HEK293 (cell line): ENCODE measurements around the gene WAC.
A peak's percentile ranks its signal among the peaks of the same experiment; 100 is the strongest.
"Not testable (repeated sequence)": the region's sequence is repeated elsewhere in the genome, so short reads cannot be mapped to it uniquely, and the experiment has no call there.

Experiments used
- CTCF ChIA-PET: fragments of 350-600 bp; formaldehyde crosslinking; extraction: SDS; loops from one replicate; lab custom pipeline; 2021; ENCODE audit warnings: antibody characterized with exemption; lab: Yijun Ruan, JAX
- POLR2A ChIA-PET: fragments of 300-600 bp; formaldehyde crosslinking; extraction: SDS; loops from one replicate; lab custom pipeline; 2020; ENCODE audit warnings: antibody characterized with exemption, inconsistent platforms; lab: Yijun Ruan, JAX
- H3K27ac ChIP-seq: fragments of 200-500 bp; sonication (Bioruptor generic); 2 replicates; pipeline ENCODE4 v1.5.1; 2014; ENCODE audit warnings: low read depth, low read length, control low read depth, inconsistent platforms; ENCODE audit errors: extremely low read depth
- H3K36me3 ChIP-seq, 2 experiments: fragments of 200-500 bp in 1 of 2; sonication (Bioruptor generic) in 1 of 2; 1 replicate in 1 of 2; 2 replicates in 1 of 2; pipeline ENCODE4 v1.5.1; 2014 to 2017; ENCODE audit warnings: inconsistent platforms in 2 of 2, low read length in 2 of 2; ENCODE audit not compliant: control insufficient read depth in 2 of 2, insufficient read depth in 1 of 2
- H3K4me1 ChIP-seq: fragments of 200-500 bp; sonication (Bioruptor generic); 2 replicates; pipeline ENCODE4 v1.5.1; 2014; ENCODE audit warnings: mild to moderate bottlenecking, low read length, inconsistent platforms; ENCODE audit not compliant: control insufficient read depth, insufficient read depth
- H3K4me3 ChIP-seq: 2 replicates; pipeline ENCODE4 v1.5.1; 2011; ENCODE audit warnings: low read depth, mild to moderate bottlenecking, control low read depth, low read length, moderate library complexity
- H3K9me3 ChIP-seq: fragments of 200-500 bp; sonication (Bioruptor generic); 2 replicates; pipeline ENCODE4 v1.5.1; 2014; ENCODE audit warnings: low read depth, low read length, inconsistent platforms; ENCODE audit not compliant: control insufficient read depth, insufficient read depth
- BCL11A ChIP-seq: fragments of 450-650 bp; formaldehyde crosslinking; IDR thresholded peaks from 2 replicates; pipeline ENCODE4 v1.5.1; 2016; ENCODE audit warnings: low read depth, missing biosample characterization, missing genetic modification characterization
- GLIS2 ChIP-seq: fragments of 450-650 bp; formaldehyde crosslinking; IDR thresholded peaks from 2 replicates; pipeline ENCODE4 v1.5.1; 2016; ENCODE audit warnings: missing biosample characterization, missing genetic modification characterization
- HOXD13 ChIP-seq: sonication (generic); formaldehyde crosslinking; IDR thresholded peaks from 2 replicates; pipeline ENCODE4 v1.8.0; 2022; ENCODE audit warnings: missing genetic modification reagents, borderline replicate concordance
- IKZF3 ChIP-seq: fragments of 450-650 bp; IDR thresholded peaks from 2 replicates; pipeline ENCODE4 v1.5.0; 2018; ENCODE audit warnings: missing biosample characterization, mild to moderate bottlenecking, missing genetic modification characterization, moderate library complexity
- KLF9 ChIP-seq: fragments of 450-650 bp; formaldehyde crosslinking; IDR thresholded peaks from 2 replicates; pipeline ENCODE4 v1.5.1; 2016; ENCODE audit warnings: missing biosample characterization, missing genetic modification characterization, low read depth
- OSR2 ChIP-seq: fragments of 450-650 bp; formaldehyde crosslinking; IDR thresholded peaks from 2 replicates; pipeline ENCODE4 v1.5.1; 2016; ENCODE audit warnings: missing biosample characterization, missing genetic modification characterization
- OVOL3 ChIP-seq: fragments of 450-650 bp; formaldehyde crosslinking; IDR thresholded peaks from 2 replicates; pipeline ENCODE4 v1.5.1; 2016; ENCODE audit warnings: missing biosample characterization, missing genetic modification characterization
- TCF7L2 ChIP-seq: IDR thresholded peaks from 2 replicates; pipeline ENCODE4 v1.6.1; 2011; ENCODE audit warnings: low read depth, mild to moderate bottlenecking, inconsistent platforms, low read length, moderate library complexity, borderline replicate concordance
- ZFP3 ChIP-seq: fragments of 450-650 bp; formaldehyde crosslinking; IDR thresholded peaks from 2 replicates; pipeline ENCODE4 v1.5.1; 2016; ENCODE audit warnings: low read depth, missing biosample characterization, missing genetic modification characterization
- ZNF112 ChIP-seq: fragments of 450-650 bp; formaldehyde crosslinking; IDR thresholded peaks from 2 replicates; pipeline ENCODE4 v1.5.0; 2017; ENCODE audit warnings: missing biosample characterization, missing genetic modification characterization
- ZNF138 ChIP-seq: fragments of 450-650 bp; formaldehyde crosslinking; IDR thresholded peaks from 2 replicates; pipeline ENCODE4 v1.5.1; 2016; ENCODE audit warnings: missing biosample characterization, missing genetic modification characterization, borderline replicate concordance
- ZNF146 ChIP-seq: fragments of 450-650 bp; formaldehyde crosslinking; IDR thresholded peaks from 2 replicates; pipeline ENCODE4 v1.5.1; 2016; ENCODE audit warnings: missing biosample characterization, missing genetic modification characterization
- ZNF16 ChIP-seq: fragments of 450-650 bp; formaldehyde crosslinking; IDR thresholded peaks from 2 replicates; pipeline ENCODE4 v1.5.1; 2016; ENCODE audit warnings: low read depth, missing biosample characterization, missing genetic modification characterization
- ZNF175 ChIP-seq: fragments of 450-650 bp; formaldehyde crosslinking; IDR thresholded peaks from 2 replicates; pipeline ENCODE4 v1.5.1; 2016; ENCODE audit warnings: missing biosample characterization, missing genetic modification characterization
- ZNF184 ChIP-seq: fragments of 450-650 bp; IDR thresholded peaks from 2 replicates; pipeline ENCODE4 v1.5.1; 2018; ENCODE audit warnings: missing biosample characterization, mild to moderate bottlenecking, missing genetic modification characterization
- ZNF19 ChIP-seq: fragments of 450-650 bp; formaldehyde crosslinking; IDR thresholded peaks from 2 replicates; pipeline ENCODE4; 2016; ENCODE audit warnings: missing biosample characterization, missing genetic modification characterization, low read depth
- ZNF2 ChIP-seq: fragments of 450-650 bp; formaldehyde crosslinking; IDR thresholded peaks from 2 replicates; pipeline ENCODE4 v1.5.1; 2016; ENCODE audit warnings: missing biosample characterization, missing genetic modification characterization
- ZNF202 ChIP-seq: fragments of 450-650 bp; formaldehyde crosslinking; IDR thresholded peaks from 2 replicates; pipeline ENCODE4 v1.5.1; 2016; ENCODE audit warnings: missing biosample characterization, missing genetic modification characterization, borderline replicate concordance
- ZNF366 ChIP-seq: fragments of 450-650 bp; formaldehyde crosslinking; conservative IDR thresholded peaks from 2 replicates; pipeline ENCODE4 v1.5.1; 2016; ENCODE audit warnings: missing biosample characterization, missing genetic modification characterization
- ZNF423 ChIP-seq: fragments of 450-650 bp; formaldehyde crosslinking; IDR thresholded peaks from 2 replicates; pipeline ENCODE4 v1.5.1; 2016; ENCODE audit warnings: missing biosample characterization, missing genetic modification characterization
- ZNF426 ChIP-seq: fragments of 450-650 bp; formaldehyde crosslinking; IDR thresholded peaks from 2 replicates; pipeline ENCODE4 v1.5.1; 2017; ENCODE audit warnings: missing biosample characterization, missing genetic modification characterization, mild to moderate bottlenecking, inconsistent platforms, moderate library complexity
- ZNF521 ChIP-seq: fragments of 450-650 bp; formaldehyde crosslinking; IDR thresholded peaks from 2 replicates; pipeline ENCODE4 v1.5.1; 2017; ENCODE audit warnings: missing biosample characterization, mild to moderate bottlenecking, missing genetic modification characterization
- ZNF530 ChIP-seq: fragments of 450-650 bp; formaldehyde crosslinking; IDR thresholded peaks from 2 replicates; pipeline ENCODE4 v1.5.1; 2016; ENCODE audit warnings: low read depth, missing biosample characterization, missing genetic modification characterization
- ZNF600 ChIP-seq: fragments of 450-650 bp; formaldehyde crosslinking; IDR thresholded peaks from 2 replicates; pipeline ENCODE4 v1.5.1; 2016; ENCODE audit warnings: missing biosample characterization, missing genetic modification characterization
- ZNF707 ChIP-seq: fragments of 450-650 bp; formaldehyde crosslinking; IDR thresholded peaks from 2 replicates; pipeline ENCODE4 v1.5.1; 2016; ENCODE audit warnings: missing biosample characterization, missing genetic modification characterization
- ZNF76 ChIP-seq: fragments of 450-650 bp; formaldehyde crosslinking; IDR thresholded peaks from 2 replicates; pipeline ENCODE4; 2016; ENCODE audit warnings: low read depth, missing biosample characterization, missing genetic modification characterization, borderline replicate concordance
- ZNF830 ChIP-seq: fragments of 450-650 bp; IDR thresholded peaks from 2 replicates; pipeline ENCODE4 v1.5.0; 2018; ENCODE audit warnings: missing biosample characterization, missing genetic modification characterization, low read depth, mild to moderate bottlenecking, moderate library complexity
- ZNF843 ChIP-seq: fragments of 450-650 bp; formaldehyde crosslinking; IDR thresholded peaks from 2 replicates; pipeline ENCODE4 v1.5.1; 2016; ENCODE audit warnings: missing biosample characterization, missing genetic modification characterization
- TF ChIP-seq, protein P1 (sequence below): fragments of 450-650 bp; formaldehyde crosslinking; IDR thresholded peaks from 2 replicates; pipeline ENCODE4 v1.5.1; 2016; ENCODE audit warnings: missing biosample characterization, missing genetic modification characterization

The WAC gene

DNA sequence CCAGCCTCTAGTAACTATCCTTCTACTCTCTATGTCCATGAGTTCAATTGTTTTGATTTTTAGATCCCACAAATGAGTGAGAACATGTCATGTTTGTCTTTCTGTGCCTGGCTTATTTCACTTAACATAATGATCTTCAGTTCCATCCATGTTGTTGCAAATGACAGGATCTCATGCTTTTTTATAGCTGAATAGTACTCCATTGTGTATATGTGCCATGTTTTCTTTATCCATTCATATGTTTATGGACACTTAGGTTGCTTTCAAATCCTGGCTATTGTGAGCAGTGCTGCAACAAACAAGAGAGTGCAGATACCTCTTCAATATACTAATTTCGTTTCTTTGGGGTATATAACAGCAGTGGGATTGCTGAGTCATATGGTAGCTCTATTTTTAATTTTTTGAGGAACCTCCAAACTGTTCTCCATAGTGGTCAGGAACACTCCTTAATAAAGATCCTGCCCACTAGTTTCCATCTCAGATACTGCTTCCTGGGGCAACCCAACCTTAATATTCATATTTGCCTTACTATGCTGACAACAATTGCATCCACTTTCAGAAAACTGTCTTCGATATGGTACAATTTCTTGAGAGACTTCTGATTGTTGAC lies 42.6 kb upstream of the WAC start:
- H3K9me3 ChIP-seq, H3K27ac ChIP-seq, H3K36me3 ChIP-seq, POLR2A ChIA-PET, H3K4me3 ChIP-seq, H3K4me1 ChIP-seq: not testable (repeated sequence)
- peak; percentile 56 for TF ChIP-seq ZNF146 (tag by site-specific recombination)
- CTCF ChIA-PET, result interaction anchor here (0.5 kb wide), 1 partner anchor 45 kb away, joined by 3 read pairs; no protein-coding TSS in a partner anchor

GRCh38 chr10:28492116-28492920 lies 40.6 kb upstream of the WAC start:
- ChIA-PET CTCF (no interaction called here), POLR2A (interaction anchor here (1.5 kb wide), 1 partner anchor 40 kb away, joined by 4 read pairs; the partner anchor contains the start of gene WAC)
- no peaks in the 10 kb centered on the region for H3K36me3 ChIP-seq
- no peak overlapping the region for H3K4me3 ChIP-seq
- no peaks in the 10 kb centered on the region for H3K4me1 ChIP-seq
- H3K9me3 ChIP-seq, result no peaks in the 10 kb centered on the region
- H3K27ac ChIP-seq, result no peak overlapping the region
- TF ChIP-seq ZNF521 (tag by site-specific recombination), result no peak
- no peak for TF ChIP-seq OSR2
- no peak for TF ChIP-seq ZNF184 (tag by site-specific recombination)
- TF ChIP-seq, protein P1, sequence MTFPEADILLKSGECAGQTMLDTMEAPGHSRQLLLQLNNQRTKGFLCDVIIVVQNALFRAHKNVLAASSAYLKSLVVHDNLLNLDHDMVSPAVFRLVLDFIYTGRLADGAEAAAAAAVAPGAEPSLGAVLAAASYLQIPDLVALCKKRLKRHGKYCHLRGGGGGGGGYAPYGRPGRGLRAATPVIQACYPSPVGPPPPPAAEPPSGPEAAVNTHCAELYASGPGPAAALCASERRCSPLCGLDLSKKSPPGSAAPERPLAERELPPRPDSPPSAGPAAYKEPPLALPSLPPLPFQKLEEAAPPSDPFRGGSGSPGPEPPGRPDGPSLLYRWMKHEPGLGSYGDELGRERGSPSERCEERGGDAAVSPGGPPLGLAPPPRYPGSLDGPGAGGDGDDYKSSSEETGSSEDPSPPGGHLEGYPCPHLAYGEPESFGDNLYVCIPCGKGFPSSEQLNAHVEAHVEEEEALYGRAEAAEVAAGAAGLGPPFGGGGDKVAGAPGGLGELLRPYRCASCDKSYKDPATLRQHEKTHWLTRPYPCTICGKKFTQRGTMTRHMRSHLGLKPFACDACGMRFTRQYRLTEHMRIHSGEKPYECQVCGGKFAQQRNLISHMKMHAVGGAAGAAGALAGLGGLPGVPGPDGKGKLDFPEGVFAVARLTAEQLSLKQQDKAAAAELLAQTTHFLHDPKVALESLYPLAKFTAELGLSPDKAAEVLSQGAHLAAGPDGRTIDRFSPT, result no peak
- TF ChIP-seq ZNF843 (tag by site-specific recombination), result no peak
- TF ChIP-seq ZNF423 (tag by site-specific recombination), result no peak
- TF ChIP-seq ZNF76, result no peak
- no peak for TF ChIP-seq ZNF202 (tag by site-specific recombination)
- TF ChIP-seq ZNF112 (tag by site-specific recombination), result no peak
- no peak for TF ChIP-seq ZNF600
- TF ChIP-seq HOXD13, result no peak
- no peak for TF ChIP-seq OVOL3 (tag by site-specific recombination)
- no peak for TF ChIP-seq TCF7L2
- TF ChIP-seq ZNF2, result no peak
- TF ChIP-seq ZNF830 (tag by site-specific recombination), result no peak
- no peak for TF ChIP-seq BCL11A
- no peak for TF ChIP-seq ZNF19 (tag by site-specific recombination)
- no peak for TF ChIP-seq GLIS2
- TF ChIP-seq ZNF530 (tag by site-specific recombination), result no peak
- no peak for TF ChIP-seq ZNF707 (tag by site-specific recombination)

- no peaks in the 10 kb centered on the region for H3K4me1 ChIP-seq
- no peak overlapping the region for H3K27ac ChIP-seq
Measured at GRCh38 chr10:28494420-28494819, 38.5 kb upstream of the WAC start.

More at GRCh38 chr10:28494420-28494819, 38.5 kb upstream of the WAC start:
- POLR2A ChIA-PET, result no interaction called here
- TF ChIP-seq KLF9 (tag by site-specific recombination) (no peak), OSR2 (no peak), ZNF16 (tag by site-specific recombination) (no peak), ZNF366 (tag by site-specific recombination) (no peak), ZFP3 (tag by site-specific recombination) (no peak), ZNF175 (tag by site-specific recombination) (no peak), IKZF3 (tag by site-specific recombination) (no peak), ZNF426 (tag by site-specific recombination) (no peak), ZNF138 (tag by site-specific recombination) (no peak), ZNF76 (no peak)
- TF ChIP-seq, protein P1, result no peak
- TF ChIP-seq, all 188 proteins: peak for 0
- Histone ChIP-seq H3K9me3 (no peaks in the 10 kb centered on the region), H3K36me3 (no peaks in the 10 kb centered on the region), H3K4me3 (no peak overlapping the region)
- CTCF ChIA-PET, result no interaction called here
